ENCODE data around the gene SEPTIN1. TPM values are rescaled to one million over a fixed set of nuclear protein-coding genes. Genes with fewer than 3 reads are reported as not detected.

SEPTIN1 gene
- total RNA-seq, 1 experiment from 2014 or later: 1.4 TPM

DNA sequence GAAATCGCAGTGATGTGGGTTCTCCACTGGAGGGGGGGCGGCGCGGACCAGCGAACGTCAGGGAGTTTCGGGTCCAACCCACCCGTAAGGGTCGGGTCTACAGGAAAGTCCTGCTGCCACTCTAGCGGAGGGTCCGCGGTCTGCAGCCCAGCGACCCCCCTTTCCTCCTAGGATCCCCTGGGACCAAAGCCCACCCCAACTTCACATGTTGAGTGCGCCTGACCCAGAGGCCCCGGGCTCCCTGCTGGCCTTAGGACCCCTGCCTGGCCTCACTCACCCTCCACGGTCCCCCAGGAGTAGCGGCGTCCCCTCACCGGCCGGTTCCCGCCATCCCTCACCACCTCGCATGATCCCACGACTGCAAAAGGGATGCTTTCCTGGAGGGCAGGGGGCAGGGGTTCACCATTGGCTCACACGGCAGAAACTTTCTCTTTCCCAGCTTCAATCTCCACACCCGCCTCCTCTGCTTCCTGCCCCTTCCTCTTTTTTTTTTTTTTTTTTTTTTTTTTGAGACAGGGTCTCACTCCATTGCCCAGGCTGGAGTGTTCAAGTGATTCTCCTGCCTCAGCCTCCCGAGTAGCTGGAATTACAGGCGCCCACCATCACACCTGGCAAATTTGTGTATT, 3.1 kb downstream of the SEPTIN1 start:
- Histone ChIP-seq H4K20me1 (ENCODE audit: control insufficient read depth, insufficient read depth, insufficient read length) (no peaks in the 10 kb centered on the region), H4K91ac (ENCODE audit: insufficient read length, low read depth, low read length) (no peak overlapping the region), H2AFZ (ENCODE audit: low read length) (no peak overlapping the region), H2BK15ac (ENCODE audit: low read depth, low read length) (no peak overlapping the region), H2BK5ac (ENCODE audit: insufficient read length, low read length) (no peak overlapping the region), H3K79me2 (ENCODE audit: insufficient read depth, low read length) (no peaks in the 10 kb centered on the region), H2BK120ac (ENCODE audit: low read depth, low read length, poor library complexity, severe bottlenecking) (no peak overlapping the region), H3K23ac (ENCODE audit: insufficient read length, low read depth, low read length) (no peak overlapping the region), H3K9ac (ENCODE audit: extremely low read depth, insufficient read length, low read length) (peak overlapping the region; percentile 61), H4K5ac (ENCODE audit: insufficient read length, low read depth, low read length) (no peak overlapping the region), H4K8ac (replicated peaks; ENCODE audit: insufficient read length, low read depth, low read length) (no peak overlapping the region), H3K9me3 (ENCODE audit: control insufficient read depth, low read depth, low read length) (no peaks in the 10 kb centered on the region), H2BK12ac (ENCODE audit: insufficient read length, low read depth, low read length) (no peak overlapping the region), H3K4me2 (ENCODE audit: insufficient read depth, insufficient read length, low read length) (peak overlapping the region; percentile 50), H3K79me1 (ENCODE audit: insufficient read depth, low read depth, low read length, poor library complexity, severe bottlenecking) (no peaks in the 10 kb centered on the region), H3K56ac (ENCODE audit: insufficient read length, low read depth, low read length) (no peak overlapping the region), H2BK20ac (ENCODE audit: low read depth, low read length, poor library complexity, severe bottlenecking) (no peak overlapping the region), H3K23me2 (ENCODE audit: insufficient read length, low read depth, low read length, poor library complexity, severe bottlenecking) (peaks cover 13% of the 10 kb centered on the region), H3T11ph (ENCODE audit: low read length) (no peak overlapping the region), H3K4ac (ENCODE audit: low read depth, low read length) (no peak overlapping the region), H3K4me1 (ENCODE audit: insufficient read depth, low read length) (no peaks in the 10 kb centered on the region; the same call in 1 of the 2 replicates), H2AK5ac (ENCODE audit: insufficient read length, low read length) (no peak overlapping the region), H3K27ac (ENCODE audit: insufficient read length, low read depth, low read length) (no peak overlapping the region), H3K18ac (ENCODE audit: insufficient read length, low read depth, low read length) (peak overlapping the region; percentile 39), H3K14ac (ENCODE audit: insufficient read depth, low read length) (no peak overlapping the region; the same call in 1 of the 2 replicates), H3K27me3 (ENCODE audit: insufficient read depth, low read length) (no peaks in the 10 kb centered on the region)
- H3K9me3 Mint-ChIP-seq: peaks cover 0 to 2% of the 10 kb centered on the region in 2 experiments; a peak in 2 of 5 replicates
- H3K4me3 Mint-ChIP-seq: peak overlapping the region; percentile 87 to 95
- peaks cover 20 to 40% of the 10 kb centered on the region in 2 experiments for H3K4me1 Mint-ChIP-seq
- H3K36me3 Mint-ChIP-seq (ENCODE audit: insufficient read depth in 1 of 3, low read depth in 3 of 3): peaks cover 2 to 4% (median 2%) of the 10 kb centered on the region in 3 experiments; a peak in 4 of 7 replicates
- DNase-seq: no peak
- H3K27ac Mint-ChIP-seq: peak overlapping the region; percentile 79 to 99 (median 80); a peak in 4 of 7 replicates
- WGBS (ENCODE audit: extremely low coverage, insufficient read length, low lambda C conversion rate): no CpG with 5 or more reads among the region's 27 CpGs
- TF ChIP-seq, protein P1, sequence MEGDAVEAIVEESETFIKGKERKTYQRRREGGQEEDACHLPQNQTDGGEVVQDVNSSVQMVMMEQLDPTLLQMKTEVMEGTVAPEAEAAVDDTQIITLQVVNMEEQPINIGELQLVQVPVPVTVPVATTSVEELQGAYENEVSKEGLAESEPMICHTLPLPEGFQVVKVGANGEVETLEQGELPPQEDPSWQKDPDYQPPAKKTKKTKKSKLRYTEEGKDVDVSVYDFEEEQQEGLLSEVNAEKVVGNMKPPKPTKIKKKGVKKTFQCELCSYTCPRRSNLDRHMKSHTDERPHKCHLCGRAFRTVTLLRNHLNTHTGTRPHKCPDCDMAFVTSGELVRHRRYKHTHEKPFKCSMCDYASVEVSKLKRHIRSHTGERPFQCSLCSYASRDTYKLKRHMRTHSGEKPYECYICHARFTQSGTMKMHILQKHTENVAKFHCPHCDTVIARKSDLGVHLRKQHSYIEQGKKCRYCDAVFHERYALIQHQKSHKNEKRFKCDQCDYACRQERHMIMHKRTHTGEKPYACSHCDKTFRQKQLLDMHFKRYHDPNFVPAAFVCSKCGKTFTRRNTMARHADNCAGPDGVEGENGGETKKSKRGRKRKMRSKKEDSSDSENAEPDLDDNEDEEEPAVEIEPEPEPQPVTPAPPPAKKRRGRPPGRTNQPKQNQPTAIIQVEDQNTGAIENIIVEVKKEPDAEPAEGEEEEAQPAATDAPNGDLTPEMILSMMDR (conservative IDR thresholded peaks at IDR 0.05): no peak
- H3K27me3 Mint-ChIP-seq (ENCODE audit: low read depth): no peaks in the 10 kb centered on the region; the same call in 1 of the 2 replicates
